C4-2B (cell line): ENCODE data around the gene PDE8B.

Source experiments
- ZFX ChIP-seq: fragments of 450-650 bp; IDR thresholded peaks from 2 replicates; pipeline ENCODE4 v1.6.1; 2017
- TF ChIP-seq, protein P1 (sequence below): fragments of 450-650 bp; conservative IDR thresholded peaks from 2 replicates; pipeline ENCODE4 v1.5.1; 2017; ENCODE audit warnings: mild to moderate bottlenecking

DNA sequence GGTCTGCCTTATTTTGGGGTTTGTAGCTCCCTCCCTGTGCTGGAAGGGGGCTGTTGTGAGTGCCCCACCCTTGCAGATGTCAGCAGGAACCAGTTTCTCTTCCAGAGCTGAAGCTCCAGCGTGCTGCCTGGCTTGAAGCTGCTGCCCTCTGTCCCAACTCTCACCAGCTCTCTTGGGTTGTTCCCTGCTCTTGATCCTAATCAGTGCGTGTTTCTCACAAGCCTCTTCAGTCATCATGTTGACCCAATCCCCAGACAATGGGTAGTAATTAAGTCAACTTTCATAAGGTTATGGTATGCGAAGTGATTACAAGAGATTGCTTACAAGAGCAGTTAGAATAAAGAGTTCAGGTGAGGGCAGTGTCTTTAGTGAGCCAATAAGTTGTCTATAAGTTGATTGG is 57.0 kb downstream of the PDE8B start:
- TF ChIP-seq, protein P1, sequence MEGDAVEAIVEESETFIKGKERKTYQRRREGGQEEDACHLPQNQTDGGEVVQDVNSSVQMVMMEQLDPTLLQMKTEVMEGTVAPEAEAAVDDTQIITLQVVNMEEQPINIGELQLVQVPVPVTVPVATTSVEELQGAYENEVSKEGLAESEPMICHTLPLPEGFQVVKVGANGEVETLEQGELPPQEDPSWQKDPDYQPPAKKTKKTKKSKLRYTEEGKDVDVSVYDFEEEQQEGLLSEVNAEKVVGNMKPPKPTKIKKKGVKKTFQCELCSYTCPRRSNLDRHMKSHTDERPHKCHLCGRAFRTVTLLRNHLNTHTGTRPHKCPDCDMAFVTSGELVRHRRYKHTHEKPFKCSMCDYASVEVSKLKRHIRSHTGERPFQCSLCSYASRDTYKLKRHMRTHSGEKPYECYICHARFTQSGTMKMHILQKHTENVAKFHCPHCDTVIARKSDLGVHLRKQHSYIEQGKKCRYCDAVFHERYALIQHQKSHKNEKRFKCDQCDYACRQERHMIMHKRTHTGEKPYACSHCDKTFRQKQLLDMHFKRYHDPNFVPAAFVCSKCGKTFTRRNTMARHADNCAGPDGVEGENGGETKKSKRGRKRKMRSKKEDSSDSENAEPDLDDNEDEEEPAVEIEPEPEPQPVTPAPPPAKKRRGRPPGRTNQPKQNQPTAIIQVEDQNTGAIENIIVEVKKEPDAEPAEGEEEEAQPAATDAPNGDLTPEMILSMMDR = no peak
- TF ChIP-seq ZFX = no peak
